ENCODE measurements around the gene CDH12.
"Not testable (repeated sequence)": the region's sequence is repeated elsewhere in the genome, so short reads cannot be mapped to it uniquely, and the experiment has no call there.

Gene CDH12

GRCh38 chr5:22295832-22296231, 557.3 kb downstream of the CDH12 start:
- H3K36me3 ChIP-seq: no peaks in the 10 kb centered on the region
- H3K27ac ChIP-seq: no peak overlapping the region
- H3K9ac ChIP-seq: no peak overlapping the region
- H3K4me3 ChIP-seq: no peak overlapping the region
- no peak overlapping the region for H3K4me2 ChIP-seq
- TF ChIP-seq Cebpa-rat (IDR thresholded peaks at IDR 0.05): no peak
- no peaks in the 10 kb centered on the region for H4K20me1 ChIP-seq
- no peaks in the 10 kb centered on the region for H3K27me3 ChIP-seq
- no peaks in the 10 kb centered on the region for H3K4me1 ChIP-seq
- H3K9me3 ChIP-seq: peaks cover 20% of the 10 kb centered on the region

- Histone ChIP-seq H3K27ac (no peak overlapping the region), H3K4me2 (no peak overlapping the region), H3K9me3 (peaks cover 20% of the 10 kb centered on the region), H3K4me3 (no peak overlapping the region), H3K4me1 (no peaks in the 10 kb centered on the region), H3K9ac (no peak overlapping the region), H3K36me3 (no peaks in the 10 kb centered on the region), H4K20me1 (no peaks in the 10 kb centered on the region), H3K27me3 (no peaks in the 10 kb centered on the region)
- TF ChIP-seq Cebpa-rat (IDR thresholded peaks at IDR 0.05): no peak
Observed at GRCh38 chr5:22293147-22293546, 560.0 kb downstream of the CDH12 start.

DNA sequence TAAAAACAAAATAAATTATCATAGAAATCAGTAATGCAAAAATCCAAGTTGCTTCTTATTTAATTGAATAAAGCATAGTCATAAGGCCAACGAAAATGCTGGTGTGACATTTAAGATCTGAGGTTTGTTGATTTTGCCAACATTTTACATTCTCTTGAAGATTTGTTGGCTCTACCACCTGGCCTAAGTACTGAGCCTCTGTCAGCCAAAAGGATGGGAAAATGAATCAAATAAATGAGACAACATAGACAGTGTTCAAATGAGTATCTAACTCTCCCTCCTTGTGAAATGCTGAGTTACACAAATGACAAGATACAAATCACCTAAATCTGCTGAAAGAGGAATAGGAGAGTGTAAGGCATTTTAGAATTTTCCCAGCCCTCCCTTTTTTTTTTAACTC, 575.0 kb downstream of the CDH12 start:
- H3K4me1 ChIP-seq: no peaks in the 10 kb centered on the region
- H3K27me3 ChIP-seq: no peaks in the 10 kb centered on the region
- H3K4me2 ChIP-seq: no peak overlapping the region
- no peak overlapping the region for H3K9ac ChIP-seq
- TF ChIP-seq Cebpa-rat (IDR thresholded peaks at IDR 0.05): no peak
- no peaks in the 10 kb centered on the region for H3K36me3 ChIP-seq
- H4K20me1 ChIP-seq: no peaks in the 10 kb centered on the region
- H3K4me3 ChIP-seq: no peak overlapping the region
- H3K9me3 ChIP-seq: no peaks in the 10 kb centered on the region
- no peak overlapping the region for H3K27ac ChIP-seq

DNA sequence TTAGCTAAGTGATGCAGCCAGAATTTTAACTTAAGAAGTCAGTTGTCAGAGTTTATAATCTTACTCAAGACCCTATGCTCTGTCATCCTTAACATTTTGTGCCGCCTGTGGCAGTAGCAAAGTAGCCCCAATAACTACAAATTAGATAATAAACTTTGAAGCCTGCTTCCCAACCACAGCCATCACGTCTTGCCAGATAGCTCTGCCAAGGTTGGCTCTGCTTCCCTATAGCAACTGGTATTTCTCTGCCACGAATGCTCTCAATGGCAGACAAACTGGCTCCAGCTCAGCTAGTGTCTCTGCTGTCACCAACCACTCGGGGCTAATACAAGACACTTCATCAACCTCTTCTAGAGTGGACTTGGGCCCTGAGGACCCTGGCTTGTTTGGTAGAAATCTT, 576.1 kb downstream of the CDH12 start:
- Histone ChIP-seq H3K4me3 (no peak overlapping the region), H3K4me1 (no peaks in the 10 kb centered on the region), H3K9me3 (no peaks in the 10 kb centered on the region), H3K4me2 (no peak overlapping the region), H4K20me1 (no peaks in the 10 kb centered on the region), H3K36me3 (no peaks in the 10 kb centered on the region), H3K27ac (no peak overlapping the region), H3K9ac (no peak overlapping the region), H3K27me3 (no peaks in the 10 kb centered on the region)
- TF ChIP-seq Cebpa-rat (IDR thresholded peaks at IDR 0.05): no peak

GRCh38 chr5:22265855-22266254, 587.3 kb downstream of the CDH12 start:
- H4K20me1 ChIP-seq, H3K4me1 ChIP-seq, H3K36me3 ChIP-seq, H3K4me3 ChIP-seq, H3K27me3 ChIP-seq, H3K9ac ChIP-seq, H3K4me2 ChIP-seq, H3K9me3 ChIP-seq, H3K27ac ChIP-seq: not testable (repeated sequence)

- no peak for TF ChIP-seq Cebpa-rat (IDR thresholded peaks at IDR 0.05)
- Histone ChIP-seq H3K4me1 (no peaks in the 10 kb centered on the region), H3K27ac (no peak overlapping the region), H3K9ac (no peak overlapping the region), H4K20me1 (no peaks in the 10 kb centered on the region), H3K27me3 (no peaks in the 10 kb centered on the region), H3K4me3 (no peak overlapping the region), H3K4me2 (no peak overlapping the region), H3K36me3 (no peaks in the 10 kb centered on the region), H3K9me3 (no peaks in the 10 kb centered on the region)
Observed at GRCh38 chr5:22258139-22258538, 595.0 kb downstream of the CDH12 start.

DNA sequence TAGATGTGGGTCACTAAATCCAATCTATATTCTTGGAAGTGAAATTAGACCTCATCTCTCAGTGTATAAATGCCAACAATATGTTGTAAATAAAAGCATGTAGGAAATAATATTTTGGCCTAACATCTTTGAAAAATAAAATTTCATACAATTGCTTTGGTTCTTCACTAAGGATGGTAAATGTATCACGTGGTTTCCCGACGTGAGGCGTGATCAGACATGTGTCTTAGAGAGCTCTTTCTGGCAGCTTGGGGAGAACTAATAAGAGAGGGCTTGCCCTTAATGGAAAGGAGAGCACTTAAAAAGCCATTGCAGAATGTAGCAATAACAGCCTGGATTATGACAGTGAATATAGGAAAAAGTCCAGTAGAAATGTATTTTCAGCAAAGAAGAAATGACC, 602.6 kb downstream of the CDH12 start:
- no peaks in the 10 kb centered on the region for H3K36me3 ChIP-seq
- no peak overlapping the region for H3K9ac ChIP-seq
- TF ChIP-seq Cebpa-rat (IDR thresholded peaks at IDR 0.05): no peak

DNA sequence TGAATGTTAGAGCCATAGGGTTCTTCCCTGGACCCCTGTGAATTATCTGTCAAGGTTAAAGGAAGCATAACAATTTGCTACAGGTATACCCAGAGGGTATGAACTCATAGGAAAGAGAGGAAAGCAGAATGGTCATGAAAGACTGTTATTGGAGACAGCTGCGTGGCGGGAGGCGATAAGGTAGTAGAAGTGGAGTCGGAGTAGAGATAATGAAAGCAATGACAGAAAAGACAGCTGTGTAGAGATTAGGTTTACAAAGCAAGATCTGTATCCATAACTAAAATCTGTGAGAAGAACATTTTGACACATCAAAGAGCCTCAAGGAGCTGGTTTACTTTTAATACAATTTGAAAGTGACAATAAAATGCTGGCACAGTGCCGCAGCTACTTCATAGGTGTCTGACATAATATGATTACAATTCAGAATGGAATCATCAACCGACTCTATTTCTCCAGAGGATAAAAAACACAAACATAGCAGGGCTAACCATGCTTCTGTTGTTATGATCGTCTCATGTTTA, 603.9 kb downstream of the CDH12 start:
- TF ChIP-seq Cebpa-rat (IDR thresholded peaks at IDR 0.05): no peak
- no peak overlapping the region for H3K4me2 ChIP-seq
- no peaks in the 10 kb centered on the region for H3K27me3 ChIP-seq
- no peak overlapping the region for H3K27ac ChIP-seq
- no peaks in the 10 kb centered on the region for H4K20me1 ChIP-seq
- no peak overlapping the region for H3K4me3 ChIP-seq
- H3K36me3 ChIP-seq: no peaks in the 10 kb centered on the region
- no peak overlapping the region for H3K9ac ChIP-seq
- H3K4me1 ChIP-seq: no peaks in the 10 kb centered on the region
- H3K9me3 ChIP-seq: no peaks in the 10 kb centered on the region

More for the DNA sequence above, 602.6 kb downstream of the CDH12 start:
- Histone ChIP-seq H3K4me2 (no peak overlapping the region), H3K4me3 (no peak overlapping the region), H3K27me3 (no peaks in the 10 kb centered on the region), H3K27ac (no peak overlapping the region), H3K9me3 (no peaks in the 10 kb centered on the region), H4K20me1 (no peaks in the 10 kb centered on the region), H3K4me1 (no peaks in the 10 kb centered on the region)

DNA sequence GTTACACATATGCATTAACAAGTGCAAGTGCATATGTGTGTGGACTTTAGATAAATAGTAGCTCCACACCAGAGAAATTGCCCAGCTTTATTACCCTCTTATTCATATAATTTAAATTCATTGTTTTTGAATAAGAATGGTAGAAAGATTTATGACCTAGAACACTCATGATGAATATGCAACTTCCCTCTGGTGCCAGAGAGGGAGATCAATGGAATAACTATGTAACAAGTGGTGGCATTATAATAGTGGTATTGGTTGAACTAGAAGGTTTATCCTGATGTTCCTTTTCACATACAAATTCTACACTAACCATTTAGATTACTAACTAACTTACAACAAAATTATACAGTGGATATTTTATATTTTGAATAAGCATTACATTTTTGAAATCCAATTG, 607.4 kb downstream of the CDH12 start:
- Histone ChIP-seq H3K4me3 (no peak overlapping the region), H3K36me3 (no peaks in the 10 kb centered on the region), H3K9ac (no peak overlapping the region), H3K27me3 (no peaks in the 10 kb centered on the region), H3K4me2 (no peak overlapping the region), H3K27ac (no peak overlapping the region), H3K4me1 (no peaks in the 10 kb centered on the region), H4K20me1 (no peaks in the 10 kb centered on the region), H3K9me3 (no peaks in the 10 kb centered on the region)
- no peak for TF ChIP-seq Cebpa-rat (IDR thresholded peaks at IDR 0.05)

DNA sequence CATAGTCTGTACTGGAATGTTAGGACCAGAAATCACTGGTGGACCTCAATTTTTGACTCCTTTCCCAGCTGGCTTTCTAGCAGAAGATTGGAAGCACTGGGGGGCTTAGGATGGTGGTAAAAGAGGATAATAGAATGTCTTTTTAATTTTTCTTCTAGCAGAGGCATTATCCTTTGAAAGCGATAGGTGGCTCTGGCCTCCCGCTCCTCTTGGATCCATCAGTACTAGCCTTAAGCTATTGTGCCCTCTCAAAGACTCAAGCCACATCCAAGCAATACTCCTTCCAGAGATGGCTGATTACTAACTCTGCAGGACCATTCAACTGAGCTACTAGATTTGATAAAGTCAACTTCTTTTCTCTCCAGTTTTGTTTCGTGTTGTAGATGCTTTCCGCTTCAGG, 610.6 kb downstream of the CDH12 start:
- no peak overlapping the region for H3K27ac ChIP-seq
- no peak overlapping the region for H3K9ac ChIP-seq
- H4K20me1 ChIP-seq: no peaks in the 10 kb centered on the region
- H3K4me2 ChIP-seq: no peak overlapping the region
- TF ChIP-seq Cebpa-rat (IDR thresholded peaks at IDR 0.05): no peak
- no peak overlapping the region for H3K4me3 ChIP-seq
- no peaks in the 10 kb centered on the region for H3K27me3 ChIP-seq
- no peaks in the 10 kb centered on the region for H3K9me3 ChIP-seq
- no peaks in the 10 kb centered on the region for H3K4me1 ChIP-seq
- no peaks in the 10 kb centered on the region for H3K36me3 ChIP-seq

DNA sequence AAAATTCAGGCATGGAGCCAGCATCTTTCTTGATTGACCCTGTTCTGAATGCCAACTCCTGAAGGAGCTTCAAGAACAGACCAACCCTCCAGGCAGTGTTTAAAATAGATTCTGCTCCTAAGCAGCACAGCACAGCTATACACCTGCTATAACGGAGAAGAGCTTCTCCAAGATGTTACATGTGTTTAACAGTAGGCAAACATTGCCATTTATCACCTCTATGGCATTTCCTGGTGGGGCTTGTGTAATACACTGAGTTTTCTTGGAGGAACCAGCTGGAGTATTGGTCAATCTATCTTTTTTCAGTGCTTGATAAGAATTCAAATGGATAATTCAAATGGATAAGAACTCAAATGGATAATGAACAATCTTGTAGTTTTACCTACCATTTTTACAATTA, 615.1 kb downstream of the CDH12 start:
- Histone ChIP-seq H3K9me3 (no peaks in the 10 kb centered on the region), H3K9ac (no peak overlapping the region), H3K27me3 (no peaks in the 10 kb centered on the region), H3K4me3 (no peak overlapping the region), H4K20me1 (no peaks in the 10 kb centered on the region), H3K36me3 (no peaks in the 10 kb centered on the region), H3K4me1 (no peaks in the 10 kb centered on the region), H3K4me2 (no peak overlapping the region), H3K27ac (no peak overlapping the region)
- no peak for TF ChIP-seq Cebpa-rat (IDR thresholded peaks at IDR 0.05)

Measured in BLaER1 (cell line).